Prostate gland (tissue), 2 donors: Measurements from ENCODE around the gene AP3D1. TPM values are rescaled to one million over a fixed set of nuclear protein-coding genes. Genes with fewer than 3 reads are reported as not detected.

Source experiments
- DNase-seq: peaks from one replicate; pipeline ENCODE4 v3.0.0-alpha.2; 2019; ENCODE audit warnings: low spot score
- H3K27ac ChIP-seq, 2 donors: fragments of 200-600 bp; sonication (generic); 2 replicates each; pipeline ENCODE4 v1.5.1; 2017 to 2019
- H3K27me3 ChIP-seq: fragments of 200-600 bp; sonication (generic); replicated peaks from 2 replicates; pipeline ENCODE4 v1.5.1; 2019; ENCODE audit not compliant: insufficient read depth
- H3K36me3 ChIP-seq, 2 donors: fragments of 200-600 bp; sonication (generic); 1 replicate in 1 of 2; 2 replicates in 1 of 2; pipeline versions ENCODE4 v1.5.1 to v1.8.1; 2017 to 2019
- H3K4me1 ChIP-seq: fragments of 200-600 bp; sonication (generic); replicated peaks from 2 replicates; pipeline ENCODE4 v1.5.1; 2019
- H3K4me3 ChIP-seq, 2 donors: fragments of 200-600 bp; sonication (generic); 2 replicates each; pipeline ENCODE4 v1.5.1; 2017 to 2019
- H3K9me3 ChIP-seq: fragments of 200-600 bp; sonication (generic); 2 replicates; pipeline ENCODE4 v1.5.1; 2017
- POLR2A ChIP-seq: fragments of 450-650 bp; IDR thresholded peaks from one replicate; pipeline ENCODE4 v1.6.1; 2016; ENCODE audit warnings: antibody characterized with exemption, mild to moderate bottlenecking
- POLR2AphosphoS5 ChIP-seq: sonication (generic); formaldehyde crosslinking; IDR thresholded peaks from one replicate; pipeline ENCODE4 v1.6.1; 2017; ENCODE audit warnings: antibody characterized with exemption
- WGBS: methylation state at CpG from one replicate; pipeline ENCODE4 v1.1.5; 2018; 5-methylcytosine and 5-hydroxymethylcytosine counted together
- intact Hi-C: fragments of 100-400 bp; cut with DNase I; formaldehyde crosslinking; loops from one replicate; pipeline ENCODE4 v1.14.2; 2022
- total RNA-seq, 2 donors: library from RNA; depleted of rRNA; stranded (reverse); fragments of >200 nt; gene quantifications; one replicate each; pipeline ENCODE4 v1.1.0, GENCODE V29; 2016
- TF ChIP-seq, protein P1 (sequence below), 4 experiments: fragments of 200-600 bp in 2 of 4; fragments of 450-650 bp in 2 of 4; sonication (generic) in 2 of 4; IDR thresholded peaks; 1 replicate in 3 of 4; 2 replicates in 1 of 4; pipeline ENCODE4 v1.5.1; 2016 to 2019; ENCODE audit warnings: antibody characterized with exemption in 4 of 4, mild to moderate bottlenecking in 2 of 4, moderate library complexity in 2 of 4

AP3D1 gene
- total RNA-seq, 2 donors from 2014 or later = 115 to 178 TPM

DNA sequence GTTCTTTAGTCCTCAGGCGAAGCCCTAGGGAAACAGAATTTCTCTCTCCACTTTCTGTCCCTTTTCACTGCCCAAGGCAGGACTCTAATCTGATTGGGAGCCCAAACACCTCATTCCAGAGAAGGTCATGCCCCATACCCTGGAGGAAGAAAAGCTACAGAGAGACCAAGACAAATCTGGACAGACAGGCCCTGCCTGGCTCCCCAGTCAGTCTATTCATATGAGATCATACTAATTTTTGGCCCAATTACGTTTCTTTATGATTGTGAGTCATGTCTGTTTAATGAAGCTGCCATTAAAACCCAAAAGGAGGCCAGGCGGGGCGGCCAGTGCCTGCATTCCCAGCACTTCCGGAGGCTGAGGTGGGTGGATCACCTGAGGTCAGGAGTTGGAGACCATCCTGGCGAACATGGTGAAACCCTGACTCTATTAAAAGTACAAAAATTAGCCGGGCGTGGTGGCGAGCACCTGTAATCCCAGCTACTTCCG, 3.3 kb upstream of the AP3D1 start:
- 71% methylated on average over 10 of the region's 10 CpGs for WGBS
- DNase-seq = no peak
- no peaks in the 10 kb centered on the region for H3K9me3 ChIP-seq
- TF ChIP-seq POLR2A = no peak
- peak; percentile 19 for TF ChIP-seq POLR2AphosphoS5
- no peaks in the 10 kb centered on the region for H3K36me3 ChIP-seq
- H3K4me3 ChIP-seq = no peak overlapping the region
- peaks cover 5% of the 10 kb centered on the region for H3K4me1 ChIP-seq
- no peaks in the 10 kb centered on the region for H3K27me3 ChIP-seq
- H3K27ac ChIP-seq = peak overlapping the region in 1 of 2 donors; percentile 38
- intact Hi-C loops = loop anchor here (5.0 kb wide), 2 partner anchors 68 to 83 kb away; partner anchors contain the start of genes PLEKHJ1 and SF3A2

DNA sequence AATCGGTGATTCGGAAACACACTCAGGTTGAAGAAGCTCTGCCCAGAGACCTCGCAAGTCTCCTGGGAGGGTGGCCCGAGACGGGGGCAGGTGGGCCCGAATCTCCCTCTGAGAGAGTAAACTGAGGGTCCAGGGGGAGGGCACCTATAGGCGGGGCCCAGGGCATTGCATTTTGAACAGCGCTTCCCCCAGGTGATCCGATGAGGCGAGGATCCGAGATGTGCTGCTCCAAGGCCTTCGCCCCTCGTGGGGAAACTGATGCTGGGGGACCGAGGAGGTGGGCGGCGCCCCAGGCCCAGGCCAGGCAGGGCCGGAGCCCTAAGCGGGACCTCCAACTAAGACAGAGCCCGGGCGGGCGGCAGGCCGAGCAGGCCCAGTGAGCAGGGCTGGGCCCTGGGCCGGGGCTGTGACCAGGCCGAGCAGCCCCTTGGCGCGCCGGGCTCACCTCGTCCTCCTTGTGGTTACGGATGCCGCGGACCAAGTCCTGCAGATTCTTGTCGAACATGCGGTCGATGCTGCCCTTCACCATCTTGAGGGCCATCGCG, 500 bp downstream of the AP3D1 start:
- under 1% methylated on average over 31 of the region's 36 CpGs for WGBS
- no peaks in the 10 kb centered on the region for H3K27me3 ChIP-seq
- no peaks in the 10 kb centered on the region for H3K9me3 ChIP-seq
- peaks cover 5% of the 10 kb centered on the region for H3K4me1 ChIP-seq
- H3K36me3 ChIP-seq = no peaks in the 10 kb centered on the region
- intact Hi-C loops = loop anchor here (2.0 to 5.0 kb wide), 2 partner anchors 54 to 86 kb away; partner anchors contain the start of genes IZUMO4, MOB3A, PLEKHJ1 and SF3A2
- DNase-seq = no peak
- peak overlapping the region; percentile 95 for H3K4me3 ChIP-seq
- TF ChIP-seq, protein P1, sequence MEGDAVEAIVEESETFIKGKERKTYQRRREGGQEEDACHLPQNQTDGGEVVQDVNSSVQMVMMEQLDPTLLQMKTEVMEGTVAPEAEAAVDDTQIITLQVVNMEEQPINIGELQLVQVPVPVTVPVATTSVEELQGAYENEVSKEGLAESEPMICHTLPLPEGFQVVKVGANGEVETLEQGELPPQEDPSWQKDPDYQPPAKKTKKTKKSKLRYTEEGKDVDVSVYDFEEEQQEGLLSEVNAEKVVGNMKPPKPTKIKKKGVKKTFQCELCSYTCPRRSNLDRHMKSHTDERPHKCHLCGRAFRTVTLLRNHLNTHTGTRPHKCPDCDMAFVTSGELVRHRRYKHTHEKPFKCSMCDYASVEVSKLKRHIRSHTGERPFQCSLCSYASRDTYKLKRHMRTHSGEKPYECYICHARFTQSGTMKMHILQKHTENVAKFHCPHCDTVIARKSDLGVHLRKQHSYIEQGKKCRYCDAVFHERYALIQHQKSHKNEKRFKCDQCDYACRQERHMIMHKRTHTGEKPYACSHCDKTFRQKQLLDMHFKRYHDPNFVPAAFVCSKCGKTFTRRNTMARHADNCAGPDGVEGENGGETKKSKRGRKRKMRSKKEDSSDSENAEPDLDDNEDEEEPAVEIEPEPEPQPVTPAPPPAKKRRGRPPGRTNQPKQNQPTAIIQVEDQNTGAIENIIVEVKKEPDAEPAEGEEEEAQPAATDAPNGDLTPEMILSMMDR (IDR thresholded peaks at IDR 0.05) = no peak
- TF ChIP-seq POLR2A (no peak), POLR2AphosphoS5 (no peak)
- peak overlapping the region; percentile 74 to 78 for H3K27ac ChIP-seq

DNA sequence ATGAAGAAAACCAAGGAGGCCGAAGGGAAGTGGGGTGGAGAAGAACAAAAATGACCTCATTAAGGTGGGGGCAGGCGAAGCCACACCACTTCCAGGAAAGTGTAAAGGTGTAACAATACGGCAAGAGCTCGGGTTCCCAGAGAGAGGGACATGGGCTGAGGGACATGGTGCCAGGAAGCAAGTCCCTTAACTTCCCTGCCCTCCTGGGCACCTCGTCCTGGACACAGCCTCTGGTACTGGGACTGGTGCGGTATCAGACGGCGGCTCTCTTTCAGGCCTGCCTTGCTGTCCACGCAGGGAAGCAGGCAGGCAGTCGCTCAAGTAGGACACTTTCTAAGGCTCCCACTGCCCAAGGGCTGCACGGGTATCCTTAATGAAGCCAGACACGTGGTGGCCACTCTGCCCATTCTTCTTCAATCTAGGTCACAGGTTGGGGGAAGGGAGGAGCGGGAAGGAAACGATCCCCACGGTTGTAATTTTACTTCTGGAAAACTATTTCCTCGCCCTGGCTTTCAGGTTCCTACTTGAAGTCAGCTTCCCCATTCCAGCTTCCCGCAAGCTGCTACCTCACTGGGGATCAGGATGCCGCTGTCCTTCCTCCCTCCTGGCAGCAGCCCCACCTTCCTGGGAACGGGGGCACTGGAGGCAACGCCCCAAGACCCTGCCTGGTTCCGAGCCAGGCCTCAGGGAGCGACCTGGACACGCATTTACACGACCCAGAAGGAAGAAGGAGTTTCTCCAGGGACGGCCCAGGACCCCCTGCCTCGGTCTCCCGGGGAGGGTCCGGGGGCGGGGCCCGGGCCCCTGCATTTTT, 1.2 kb downstream of the AP3D1 start:
- intact Hi-C loops = loop anchor here (2.0 to 5.0 kb wide), 2 partner anchors 53 to 87 kb away; partner anchors contain the start of genes IZUMO4, MOB3A, PLEKHJ1 and SF3A2
- no peak for DNase-seq

DNA sequence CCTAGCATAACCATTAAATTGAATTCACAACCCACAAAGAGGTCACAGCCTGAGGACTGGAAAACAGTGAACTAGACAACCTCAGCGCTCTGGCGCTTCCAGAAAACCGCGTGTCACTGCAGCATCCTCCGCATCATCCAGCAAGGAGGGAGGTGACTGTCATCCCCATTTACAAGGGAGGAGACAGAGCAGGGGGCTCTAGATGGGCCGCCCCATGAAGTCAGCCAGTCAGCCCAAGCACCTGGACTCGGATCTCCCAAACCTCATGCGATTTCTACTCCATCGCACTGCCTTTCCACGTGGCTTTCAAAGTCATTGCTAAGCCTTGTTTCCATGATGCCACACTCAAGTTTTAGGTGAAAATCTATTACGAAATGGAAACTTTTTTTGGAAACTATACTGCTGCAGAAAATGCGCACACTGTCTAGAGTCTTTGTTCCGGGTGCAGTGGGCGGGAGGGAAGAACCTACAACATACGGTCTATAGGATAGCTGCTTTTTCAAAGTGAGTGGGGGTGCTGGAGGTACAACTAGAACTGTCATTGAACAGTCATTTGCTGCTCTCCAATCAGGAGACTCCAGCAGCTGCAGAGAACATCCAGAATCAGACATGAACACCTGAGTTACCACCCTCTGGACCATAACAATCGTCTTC, 2.8 kb downstream of the AP3D1 start:
- WGBS = 75% methylated on average over 16 of the region's 16 CpGs
- Histone ChIP-seq H3K4me3 (no peak overlapping the region), H3K4me1 (peaks cover 5% of the 10 kb centered on the region), H3K9me3 (no peaks in the 10 kb centered on the region), H3K27me3 (no peaks in the 10 kb centered on the region), H3K36me3 (no peaks in the 10 kb centered on the region), H3K27ac (no peak overlapping the region)
- intact Hi-C loops = no loop called here
- TF ChIP-seq, protein P1 (IDR thresholded peaks at IDR 0.05) = no peak
- TF ChIP-seq POLR2AphosphoS5 (no peak), POLR2A (no peak)
- no peak for DNase-seq

More for the DNA sequence above, 1.2 kb downstream of the AP3D1 start:
- Histone ChIP-seq H3K27ac (peak overlapping the region; percentile 74 to 78), H3K27me3 (no peaks in the 10 kb centered on the region), H3K9me3 (no peaks in the 10 kb centered on the region), H3K4me3 (peak overlapping the region; percentile 95), H3K36me3 (no peaks in the 10 kb centered on the region), H3K4me1 (peaks cover 5% of the 10 kb centered on the region)
- WGBS = 15% methylated on average over 30 of the region's 30 CpGs
- TF ChIP-seq POLR2AphosphoS5 = no peak
- TF ChIP-seq POLR2A = peak; percentile 16
- TF ChIP-seq, protein P1 (IDR thresholded peaks at IDR 0.05) = no peak

- TF ChIP-seq POLR2AphosphoS5 (no peak), POLR2A (no peak)
- TF ChIP-seq, protein P1 (IDR thresholded peaks at IDR 0.05) = no peak
- Histone ChIP-seq H3K27me3 (no peaks in the 10 kb centered on the region), H3K27ac (no peak overlapping the region), H3K4me1 (peaks cover 5% of the 10 kb centered on the region), H3K9me3 (no peaks in the 10 kb centered on the region), H3K36me3 (no peaks in the 10 kb centered on the region), H3K4me3 (no peak overlapping the region)
- WGBS = 56% methylated on average over 16 of the region's 16 CpGs
- peak; percentile 30 for DNase-seq
- intact Hi-C loops = no loop called here
Observed at GRCh38 chr19:2145831-2146241, 5.5 kb downstream of the AP3D1 start.
